Caki2 (cell line): ENCODE data around the gene PDZD4. TPM values are rescaled to one million over a fixed set of nuclear protein-coding genes. Genes with fewer than 3 reads are reported as not detected.

ENCODE experiments used
- DNase-seq: peaks from one replicate; pipeline ENCODE4 v3.0.0-alpha.2; 2015; ENCODE audit warnings: low read depth
- in situ Hi-C: cut with HindIII; loops from 2 replicates; pipeline ENCODE4 v1.10.0; 2016; ENCODE audit warnings: low sequenced_read_pairs, low pct_unique_long_range_greater_than_20kb, mixed read lengths
- total RNA-seq: library from RNA; depleted of rRNA; stranded (reverse); fragments of >200 nt; shearing (Covaris generic); gene quantifications from 2 replicates; pipeline ENCODE4 v1.2.3, GENCODE V29; 2014; ENCODE audit warnings: low replicate concordance

Gene PDZD4
- total RNA-seq, 1 experiment from 2014 or later, result 8.5 TPM

- in situ Hi-C loops, result no loop called here
- DNase-seq, result no peak
Observed at GRCh38 chrX:153868576-153869472, 38.5 kb upstream of the PDZD4 start.

- no peak for DNase-seq
- in situ Hi-C loops, result no loop called here
Observed at GRCh38 chrX:153867671-153868070, 37.3 kb upstream of the PDZD4 start.

DNA sequence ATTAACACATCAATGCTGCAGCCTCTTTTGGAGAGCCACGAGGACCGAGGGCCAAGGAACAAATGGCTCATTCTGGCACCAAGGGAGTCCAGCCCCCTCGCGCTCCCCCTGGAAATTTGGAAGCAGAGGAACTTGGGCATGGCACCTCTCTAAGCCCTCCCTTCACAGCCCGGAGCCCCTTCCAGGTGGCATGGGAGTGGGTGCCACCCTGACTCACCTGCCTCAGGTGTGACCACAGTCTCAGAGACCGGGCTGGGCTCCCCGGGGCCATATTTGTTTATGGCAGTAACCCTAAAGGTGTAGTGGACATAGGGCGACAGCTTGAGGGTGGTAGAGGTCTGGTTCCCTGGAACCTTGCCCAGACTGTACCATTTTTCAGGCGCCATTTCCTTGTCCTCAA lies 36.8 kb upstream of the PDZD4 start:
- in situ Hi-C loops, result no loop called here
- DNase-seq, result no peak

- DNase-seq, result no peak
- in situ Hi-C loops, result no loop called here
Observed at GRCh38 chrX:153866302-153867019, 36.1 kb upstream of the PDZD4 start.

GRCh38 chrX:153865685-153866084 lies 35.3 kb upstream of the PDZD4 start:
- no peak for DNase-seq
- in situ Hi-C loops, result no loop called here

- DNase-seq, result no peak
- in situ Hi-C loops, result no loop called here
Observed at GRCh38 chrX:153865321-153865580, 34.9 kb upstream of the PDZD4 start.

DNA sequence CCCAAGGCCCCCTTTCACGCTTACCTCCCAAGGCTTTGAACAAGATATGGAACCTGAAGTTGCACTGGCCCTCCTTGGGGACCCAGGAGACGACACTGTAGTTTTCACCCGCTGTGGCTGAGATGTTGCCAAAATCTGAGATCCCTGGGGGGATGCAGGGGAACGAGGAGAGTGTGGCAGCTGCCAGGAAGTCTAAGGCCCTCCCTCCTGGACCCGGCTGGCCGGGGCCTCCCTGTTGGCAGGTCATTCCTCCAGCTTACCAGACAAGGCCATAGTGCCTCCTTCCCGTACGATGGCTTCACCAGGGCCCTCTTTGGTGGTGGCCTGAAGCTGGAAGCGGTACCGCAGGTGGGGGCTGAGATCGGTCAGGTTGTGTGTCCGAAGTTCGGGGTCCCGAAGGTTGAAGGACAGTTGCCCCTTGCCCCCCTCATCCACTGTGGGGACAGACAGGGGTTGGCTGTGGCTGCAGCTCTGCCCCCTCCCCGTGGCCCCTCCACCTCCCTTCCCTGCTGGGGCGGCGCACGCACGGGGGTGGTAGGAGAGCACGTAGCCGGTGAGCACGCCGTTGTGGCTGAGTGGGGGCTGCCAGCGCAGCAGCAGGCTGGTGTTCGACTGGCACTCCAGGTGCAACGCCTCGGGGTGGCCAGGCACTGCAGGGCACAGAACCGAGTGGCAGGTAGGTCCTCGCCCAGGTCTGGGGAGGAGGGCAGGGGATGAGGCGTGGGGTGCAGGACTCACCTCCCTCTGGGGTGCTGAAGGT lies 34.4 kb upstream of the PDZD4 start:
- in situ Hi-C loops, result no loop called here

GRCh38 chrX:153864101-153864500 lies 33.8 kb upstream of the PDZD4 start:
- in situ Hi-C loops, result no loop called here
- no peak for DNase-seq

More for the DNA sequence above, 34.4 kb upstream of the PDZD4 start:
- DNase-seq, result no peak

- no peak for DNase-seq
- in situ Hi-C loops, result no loop called here
Observed at GRCh38 chrX:153863251-153863991, 33.1 kb upstream of the PDZD4 start.

DNA sequence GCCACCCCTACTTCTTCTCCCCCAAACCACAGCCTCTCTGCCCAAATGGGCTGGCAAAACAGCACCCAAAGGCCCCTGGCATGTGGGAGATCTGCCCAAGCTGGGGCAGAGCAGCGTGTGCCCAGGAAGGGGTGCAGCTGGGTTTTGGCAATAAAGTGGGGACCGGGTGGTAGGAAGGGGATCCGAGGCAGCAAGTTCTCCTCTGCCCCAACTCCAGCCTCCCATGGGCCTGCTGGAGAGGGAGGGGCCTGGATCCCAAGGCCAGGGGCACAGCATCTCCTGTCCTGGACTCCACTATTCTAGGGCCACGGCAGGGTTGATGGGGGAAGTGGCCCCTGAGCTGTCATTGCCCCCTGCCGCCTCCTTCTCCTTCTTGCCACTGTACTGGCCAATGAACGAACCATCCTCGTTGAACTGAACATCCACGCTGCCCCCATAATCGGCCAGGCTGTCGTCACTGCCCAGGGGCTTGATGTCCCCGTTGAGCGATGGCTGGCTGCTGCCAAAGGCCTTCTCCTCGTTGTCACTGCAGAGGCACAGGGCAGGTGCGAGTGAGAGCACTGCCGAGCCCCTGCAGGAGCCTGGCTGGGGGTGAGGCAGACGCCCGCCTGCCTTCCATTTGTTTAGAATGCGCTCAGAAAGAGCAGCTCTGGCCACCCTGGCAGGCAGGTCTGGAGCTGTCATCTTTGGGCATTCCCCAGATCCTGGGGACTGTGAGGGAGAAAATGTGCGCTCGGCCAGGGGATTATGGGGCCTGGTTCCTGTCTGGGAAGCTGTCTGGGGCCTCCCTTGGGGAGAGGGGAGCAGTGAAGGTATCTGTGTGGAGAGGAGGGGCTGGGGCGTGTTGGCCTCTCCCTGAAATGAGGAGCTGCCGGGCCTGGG lies 32.3 kb upstream of the PDZD4 start:
- in situ Hi-C loops, result no loop called here
- no peak for DNase-seq

GRCh38 chrX:153861733-153862310 lies 31.5 kb upstream of the PDZD4 start:
- in situ Hi-C loops, result no loop called here
- DNase-seq, result no peak

DNA sequence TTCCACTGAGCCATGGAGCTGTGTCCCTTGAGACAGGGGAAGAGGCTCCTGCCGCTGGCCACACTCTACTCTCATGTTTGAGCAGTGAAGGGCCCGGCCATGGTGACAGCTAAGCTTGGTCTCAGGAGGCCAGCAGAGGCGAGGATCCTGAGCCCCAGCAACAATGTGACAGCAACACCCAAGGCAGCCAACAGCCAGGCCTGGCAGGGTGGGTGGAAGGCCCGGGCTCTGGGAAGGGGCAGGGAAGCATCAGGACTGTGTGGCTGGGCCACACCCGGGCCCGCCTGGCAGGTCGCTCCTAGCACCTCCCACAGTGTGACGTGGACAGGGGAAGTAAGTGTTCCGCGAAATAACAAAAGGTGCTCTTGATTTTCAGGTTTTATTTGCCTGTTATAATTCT lies 30.8 kb upstream of the PDZD4 start:
- in situ Hi-C loops, result no loop called here
- no peak for DNase-seq

DNA sequence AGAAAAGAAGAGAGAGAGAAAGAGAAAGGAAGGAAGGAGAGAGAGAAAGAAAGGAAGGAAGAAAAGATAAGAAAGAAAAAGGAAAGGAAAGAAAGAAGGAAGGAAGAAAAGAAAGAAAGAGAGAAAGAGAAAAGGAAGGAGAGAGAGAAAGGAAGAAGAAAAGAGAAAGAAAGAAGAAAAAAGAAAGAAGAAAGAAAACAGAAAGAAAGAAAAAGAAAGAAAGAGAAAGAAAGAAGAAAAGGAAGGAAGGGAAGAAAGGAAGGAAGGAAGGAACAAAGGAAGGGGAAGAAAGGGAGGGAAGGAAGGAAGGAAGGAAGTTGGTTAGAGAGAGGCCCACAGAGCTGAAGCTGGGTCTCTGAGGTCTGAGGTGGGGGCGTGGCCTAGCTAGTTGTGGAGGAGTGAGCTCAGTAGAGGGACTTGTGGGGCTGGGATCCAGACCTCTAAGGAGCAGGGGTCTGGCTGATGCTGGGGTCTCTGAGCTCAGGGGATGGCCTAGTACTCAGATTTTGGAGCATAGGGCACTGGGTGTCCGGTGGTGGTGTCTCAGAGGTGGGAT lies 27.1 kb upstream of the PDZD4 start:
- in situ Hi-C loops, result no loop called here
- no peak for DNase-seq

- DNase-seq, result no peak
Observed at GRCh38 chrX:153854702-153855101, 24.4 kb upstream of the PDZD4 start.

DNA sequence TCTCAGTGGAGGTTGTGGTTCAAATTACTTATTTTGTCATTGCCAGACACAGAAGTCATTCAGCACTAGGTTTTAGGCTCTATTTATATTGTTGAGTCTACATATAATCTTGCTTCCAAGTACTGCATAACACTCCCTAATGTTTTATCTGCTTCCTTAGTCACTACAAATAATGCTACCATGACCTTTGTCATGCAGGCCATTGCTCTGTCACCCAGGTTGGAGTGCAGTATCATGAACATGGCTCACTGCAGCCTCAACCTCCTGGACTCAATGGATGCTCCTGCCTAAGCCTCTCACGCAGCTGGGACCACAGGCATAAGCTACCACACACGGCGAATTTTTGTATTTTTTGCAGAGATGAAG lies 23.5 kb upstream of the PDZD4 start:
- no peak for DNase-seq
- in situ Hi-C loops, result no loop called here

More at GRCh38 chrX:153854702-153855101, 24.4 kb upstream of the PDZD4 start:
- in situ Hi-C loops, result no loop called here

- in situ Hi-C loops, result no loop called here
Observed at GRCh38 chrX:153853180-153853901, 23.0 kb upstream of the PDZD4 start.

More at GRCh38 chrX:153853180-153853901, 23.0 kb upstream of the PDZD4 start:
- DNase-seq, result no peak
